WTC11 (cell line): Measurements from ENCODE around the gene INHBB. TPM values are rescaled to one million over a fixed set of nuclear protein-coding genes. Genes with fewer than 3 reads are reported as not detected.
A peak's percentile ranks its signal among the peaks of the same experiment; 100 is the strongest.

Source experiments
- ATAC-seq: fragments of 200-7000 bp; cut with Tn5 transposase; 2 replicates; pipeline ENCODE4 v1.10.0; 2021; ENCODE audit warnings: mild to moderate bottlenecking, moderate library complexity
- CTCF ChIA-PET: fragments of 300-600 bp; sonication (Branson Sonifier 250); formaldehyde crosslinking; loops from one replicate; lab custom pipeline; 2021; ENCODE audit warnings: antibody characterized with exemption; lab: Charles Lee
- POLR2A ChIA-PET: fragments of 350-600 bp; sonication (Branson Sonifier 250); formaldehyde crosslinking; loops from one replicate; lab custom pipeline; 2021; ENCODE audit warnings: antibody characterized with exemption; lab: Charles Lee
- DNase-seq: peaks from one replicate; pipeline ENCODE4 v3.0.0; 2021; ENCODE audit warnings: low spot score
- H3K27ac Mint-ChIP-seq: 2 replicates; pipeline ENCODE4 v1.8.0; 2021; ENCODE audit warnings: mixed read lengths
- H3K27me3 Mint-ChIP-seq: 2 replicates; pipeline ENCODE4 v1.8.0; 2021; ENCODE audit warnings: low read depth, mild to moderate bottlenecking, moderate library complexity, mixed read lengths
- H3K36me3 Mint-ChIP-seq: 2 replicates; pipeline ENCODE4 v1.8.0; 2021; ENCODE audit warnings: mixed read lengths
- H3K4me1 Mint-ChIP-seq: 2 replicates; pipeline ENCODE4 v1.8.0; 2022; ENCODE audit warnings: mixed read lengths
- H3K4me3 Mint-ChIP-seq: 2 replicates; pipeline ENCODE4 v1.8.0; 2021; ENCODE audit warnings: mild to moderate bottlenecking, moderate library complexity, mixed read lengths
- H3K9me3 Mint-ChIP-seq: 2 replicates; pipeline ENCODE4 v1.8.0; 2021; ENCODE audit warnings: mixed read lengths
- CBFB ChIP-seq: sonication (generic); formaldehyde crosslinking; IDR thresholded peaks from 2 replicates; pipeline ENCODE4 v1.8.1; 2022; ENCODE audit warnings: mild to moderate bottlenecking, low read depth, missing genetic modification reagents
- CREM ChIP-seq: sonication (generic); formaldehyde crosslinking; IDR thresholded peaks from 2 replicates; pipeline ENCODE4 v1.8.1; 2022; ENCODE audit warnings: mild to moderate bottlenecking, missing genetic modification reagents, moderate library complexity
- FOXP1 ChIP-seq: sonication (generic); formaldehyde crosslinking; IDR thresholded peaks from 2 replicates; pipeline ENCODE4 v1.8.0; 2022; ENCODE audit warnings: missing genetic modification reagents, mild to moderate bottlenecking, moderate library complexity, borderline replicate concordance
- HMGA2 ChIP-seq: fragments of 250-450 bp; sonication (Bioruptor Pico); IDR thresholded peaks from 2 replicates; pipeline ENCODE4 v1.4.0; 2021; ENCODE audit warnings: mild to moderate bottlenecking, moderate library complexity
- JAZF1 ChIP-seq: fragments of 250-450 bp; sonication (Bioruptor Pico); IDR thresholded peaks from 2 replicates; pipeline ENCODE4 v1.9.0; 2021; ENCODE audit warnings: moderate library complexity, mild to moderate bottlenecking, inconsistent platforms
- KAT7 ChIP-seq: sonication (generic); formaldehyde crosslinking; IDR thresholded peaks from 2 replicates; pipeline ENCODE4 v1.8.1; 2023; ENCODE audit warnings: missing genetic modification reagents, mild to moderate bottlenecking, borderline replicate concordance
- NFE2L1 ChIP-seq: sonication (generic); formaldehyde crosslinking; IDR thresholded peaks from 2 replicates; pipeline ENCODE4 v1.8.1; 2023; ENCODE audit warnings: missing genetic modification reagents
- SMAD4 ChIP-seq: sonication (generic); formaldehyde crosslinking; IDR thresholded peaks from 2 replicates; pipeline ENCODE4 v1.8.0; 2022; ENCODE audit warnings: mild to moderate bottlenecking, missing genetic modification reagents
- TEAD1 ChIP-seq: sonication (generic); formaldehyde crosslinking; IDR thresholded peaks from 2 replicates; pipeline ENCODE4 v1.8.0; 2022; ENCODE audit warnings: mild to moderate bottlenecking, missing genetic modification reagents
- TEAD4 ChIP-seq: sonication (generic); formaldehyde crosslinking; IDR thresholded peaks from 2 replicates; pipeline ENCODE4 v1.8.0; 2022; ENCODE audit warnings: mild to moderate bottlenecking, missing genetic modification reagents
- TP53 ChIP-seq: sonication (generic); formaldehyde crosslinking; IDR thresholded peaks from 2 replicates; pipeline ENCODE4 v1.8.1; 2023; ENCODE audit warnings: mild to moderate bottlenecking, missing genetic modification reagents
- ZBTB21 ChIP-seq: sonication (generic); formaldehyde crosslinking; IDR thresholded peaks from 2 replicates; pipeline ENCODE4 v1.8.1; 2023; ENCODE audit warnings: mild to moderate bottlenecking, missing genetic modification reagents, borderline replicate concordance
- ZNF263 ChIP-seq: sonication (generic); formaldehyde crosslinking; IDR thresholded peaks from 2 replicates; pipeline ENCODE4 v1.8.1; 2022; ENCODE audit warnings: low read depth, mild to moderate bottlenecking, moderate library complexity, missing genetic modification reagents
- ZNF423 ChIP-seq: fragments of 250-450 bp; sonication (Bioruptor Pico); IDR thresholded peaks from 2 replicates; pipeline ENCODE4 v2.1.2; 2022; ENCODE audit warnings: mild to moderate bottlenecking, moderate library complexity
- total RNA-seq: library from RNA; stranded (reverse); gene quantifications from 3 replicates; pipeline ENCODE4 v1.2.3, GENCODE V29; 2021
- TF ChIP-seq, protein P1 (sequence below): sonication (generic); formaldehyde crosslinking; IDR thresholded peaks from 2 replicates; pipeline ENCODE4 v1.8.0; 2022; ENCODE audit warnings: mild to moderate bottlenecking, missing genetic modification reagents
- TF ChIP-seq, protein P2 (sequence below): sonication (generic); formaldehyde crosslinking; IDR thresholded peaks from 2 replicates; pipeline ENCODE4 v1.8.1; 2022; ENCODE audit warnings: low read depth, mild to moderate bottlenecking, moderate library complexity, missing genetic modification reagents, borderline replicate concordance
- TF ChIP-seq, protein P3 (sequence below): fragments of 250-450 bp; sonication (Bioruptor Pico); IDR thresholded peaks from 2 replicates; pipeline ENCODE4 v1.9.0; 2021; ENCODE audit warnings: moderate library complexity, mild to moderate bottlenecking, inconsistent platforms, borderline replicate concordance
- TF ChIP-seq, protein P4 (sequence below): fragments of 250-450 bp; sonication (Bioruptor Pico); IDR thresholded peaks from 2 replicates; pipeline ENCODE4 v1.9.0; 2021; ENCODE audit warnings: mild to moderate bottlenecking, borderline replicate concordance

Gene INHBB
- total RNA-seq, 1 experiment from 2014 or later, result 0.26 TPM

DNA sequence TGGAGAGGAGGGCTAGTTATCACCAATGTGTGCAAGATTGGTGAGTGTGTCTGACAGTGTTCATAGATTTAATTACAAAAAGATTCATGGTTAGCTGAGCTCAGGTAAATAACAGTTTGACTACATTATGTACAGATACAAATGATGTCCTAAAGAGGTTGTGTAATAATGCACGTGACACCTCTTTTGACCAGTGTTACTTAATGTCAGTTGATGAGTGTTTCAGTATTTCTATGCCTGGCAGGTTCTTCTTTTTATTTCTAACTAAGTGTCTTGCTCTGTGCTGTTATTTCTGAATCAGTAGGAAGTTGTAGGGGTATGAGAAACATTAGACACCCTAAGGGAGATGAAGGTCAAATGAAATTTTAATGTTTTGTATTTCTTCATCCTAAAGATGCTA, 7.9 kb upstream of the INHBB start:
- no peak for ATAC-seq
- DNase-seq, result no peak
- TF ChIP-seq ZBTB21 (CRISPR knock-in tag) (no peak), ZNF423 (no peak), NFE2L1 (CRISPR knock-in tag) (no peak)
- TF ChIP-seq, all 79 proteins: peak for 0
- Mint-ChIP-seq H3K36me3 (no peaks in the 10 kb centered on the region), H3K4me3 (no peak overlapping the region), H3K4me1 (peaks cover 20% of the 10 kb centered on the region), H3K9me3 (peaks cover 10% of the 10 kb centered on the region), H3K27ac (no peak overlapping the region), H3K27me3 (peaks cover 50% of the 10 kb centered on the region)
- POLR2A ChIA-PET, result no interaction called here
- CTCF ChIA-PET, result interaction anchor here (0.8 kb wide), 1 partner anchor 55 kb away, joined by 3 read pairs; no protein-coding TSS in a partner anchor

DNA sequence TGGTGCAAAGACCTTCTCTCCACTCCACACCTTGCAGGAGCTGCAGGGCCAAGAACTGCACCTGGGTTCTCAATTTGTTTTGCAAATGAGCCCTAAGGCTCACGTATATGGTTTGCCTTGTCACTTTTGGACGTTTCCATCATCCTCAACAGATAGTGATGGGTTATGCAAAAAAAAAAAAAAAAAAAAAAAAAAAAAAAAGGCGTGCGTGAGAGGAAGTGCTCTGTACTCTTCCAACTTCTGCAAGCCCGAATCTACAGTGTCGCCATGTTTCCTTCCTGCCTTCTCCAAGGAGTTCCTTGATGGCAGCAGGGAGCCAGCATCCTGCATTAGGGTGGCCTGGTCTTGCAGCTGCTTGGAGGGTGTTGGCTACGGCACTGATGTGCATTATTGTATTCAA, 4.0 kb upstream of the INHBB start:
- Mint-ChIP-seq H3K27ac (no peak overlapping the region), H3K27me3 (peaks cover 66% of the 10 kb centered on the region), H3K4me1 (peaks cover 19% of the 10 kb centered on the region), H3K9me3 (no peaks in the 10 kb centered on the region), H3K4me3 (no peak overlapping the region), H3K36me3 (no peaks in the 10 kb centered on the region)
- DNase-seq, result no peak
- CTCF ChIA-PET, result interaction anchor here (0.6 to 4.2 kb wide), 14 partner anchors 10 to 334 kb away, joined by 3 to 66 read pairs (median 10); no protein-coding TSS in a partner anchor
- TF ChIP-seq TP53 (CRISPR knock-in tag) (no peak), TEAD1 (CRISPR knock-in tag) (no peak), SMAD4 (CRISPR knock-in tag) (no peak), ZBTB21 (CRISPR knock-in tag) (no peak), ZNF263 (CRISPR knock-in tag) (no peak), KAT7 (CRISPR knock-in tag) (no peak), FOXP1 (CRISPR knock-in tag) (no peak), JAZF1 (CRISPR knock-in tag) (no peak), CBFB (CRISPR knock-in tag) (no peak)
- TF ChIP-seq, protein P1, sequence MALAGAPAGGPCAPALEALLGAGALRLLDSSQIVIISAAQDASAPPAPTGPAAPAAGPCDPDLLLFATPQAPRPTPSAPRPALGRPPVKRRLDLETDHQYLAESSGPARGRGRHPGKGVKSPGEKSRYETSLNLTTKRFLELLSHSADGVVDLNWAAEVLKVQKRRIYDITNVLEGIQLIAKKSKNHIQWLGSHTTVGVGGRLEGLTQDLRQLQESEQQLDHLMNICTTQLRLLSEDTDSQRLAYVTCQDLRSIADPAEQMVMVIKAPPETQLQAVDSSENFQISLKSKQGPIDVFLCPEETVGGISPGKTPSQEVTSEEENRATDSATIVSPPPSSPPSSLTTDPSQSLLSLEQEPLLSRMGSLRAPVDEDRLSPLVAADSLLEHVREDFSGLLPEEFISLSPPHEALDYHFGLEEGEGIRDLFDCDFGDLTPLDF (CRISPR knock-in tag), result no peak
- TF ChIP-seq, protein P2, sequence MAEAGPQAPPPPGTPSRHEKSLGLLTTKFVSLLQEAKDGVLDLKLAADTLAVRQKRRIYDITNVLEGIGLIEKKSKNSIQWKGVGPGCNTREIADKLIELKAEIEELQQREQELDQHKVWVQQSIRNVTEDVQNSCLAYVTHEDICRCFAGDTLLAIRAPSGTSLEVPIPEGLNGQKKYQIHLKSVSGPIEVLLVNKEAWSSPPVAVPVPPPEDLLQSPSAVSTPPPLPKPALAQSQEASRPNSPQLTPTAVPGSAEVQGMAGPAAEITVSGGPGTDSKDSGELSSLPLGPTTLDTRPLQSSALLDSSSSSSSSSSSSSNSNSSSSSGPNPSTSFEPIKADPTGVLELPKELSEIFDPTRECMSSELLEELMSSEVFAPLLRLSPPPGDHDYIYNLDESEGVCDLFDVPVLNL, result no peak
- TF ChIP-seq, protein P3, sequence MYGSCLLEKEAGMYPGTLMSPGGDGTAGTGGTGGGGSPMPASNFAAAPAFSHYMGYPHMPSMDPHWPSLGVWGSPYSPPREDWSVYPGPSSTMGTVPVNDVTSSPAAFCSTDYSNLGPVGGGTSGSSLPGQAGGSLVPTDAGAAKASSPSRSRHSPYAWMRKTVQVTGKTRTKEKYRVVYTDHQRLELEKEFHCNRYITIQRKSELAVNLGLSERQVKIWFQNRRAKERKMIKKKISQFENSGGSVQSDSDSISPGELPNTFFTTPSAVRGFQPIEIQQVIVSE, result no peak
- TF ChIP-seq, protein P4, sequence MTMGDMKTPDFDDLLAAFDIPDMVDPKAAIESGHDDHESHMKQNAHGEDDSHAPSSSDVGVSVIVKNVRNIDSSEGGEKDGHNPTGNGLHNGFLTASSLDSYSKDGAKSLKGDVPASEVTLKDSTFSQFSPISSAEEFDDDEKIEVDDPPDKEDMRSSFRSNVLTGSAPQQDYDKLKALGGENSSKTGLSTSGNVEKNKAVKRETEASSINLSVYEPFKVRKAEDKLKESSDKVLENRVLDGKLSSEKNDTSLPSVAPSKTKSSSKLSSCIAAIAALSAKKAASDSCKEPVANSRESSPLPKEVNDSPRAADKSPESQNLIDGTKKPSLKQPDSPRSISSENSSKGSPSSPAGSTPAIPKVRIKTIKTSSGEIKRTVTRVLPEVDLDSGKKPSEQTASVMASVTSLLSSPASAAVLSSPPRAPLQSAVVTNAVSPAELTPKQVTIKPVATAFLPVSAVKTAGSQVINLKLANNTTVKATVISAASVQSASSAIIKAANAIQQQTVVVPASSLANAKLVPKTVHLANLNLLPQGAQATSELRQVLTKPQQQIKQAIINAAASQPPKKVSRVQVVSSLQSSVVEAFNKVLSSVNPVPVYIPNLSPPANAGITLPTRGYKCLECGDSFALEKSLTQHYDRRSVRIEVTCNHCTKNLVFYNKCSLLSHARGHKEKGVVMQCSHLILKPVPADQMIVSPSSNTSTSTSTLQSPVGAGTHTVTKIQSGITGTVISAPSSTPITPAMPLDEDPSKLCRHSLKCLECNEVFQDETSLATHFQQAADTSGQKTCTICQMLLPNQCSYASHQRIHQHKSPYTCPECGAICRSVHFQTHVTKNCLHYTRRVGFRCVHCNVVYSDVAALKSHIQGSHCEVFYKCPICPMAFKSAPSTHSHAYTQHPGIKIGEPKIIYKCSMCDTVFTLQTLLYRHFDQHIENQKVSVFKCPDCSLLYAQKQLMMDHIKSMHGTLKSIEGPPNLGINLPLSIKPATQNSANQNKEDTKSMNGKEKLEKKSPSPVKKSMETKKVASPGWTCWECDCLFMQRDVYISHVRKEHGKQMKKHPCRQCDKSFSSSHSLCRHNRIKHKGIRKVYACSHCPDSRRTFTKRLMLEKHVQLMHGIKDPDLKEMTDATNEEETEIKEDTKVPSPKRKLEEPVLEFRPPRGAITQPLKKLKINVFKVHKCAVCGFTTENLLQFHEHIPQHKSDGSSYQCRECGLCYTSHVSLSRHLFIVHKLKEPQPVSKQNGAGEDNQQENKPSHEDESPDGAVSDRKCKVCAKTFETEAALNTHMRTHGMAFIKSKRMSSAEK (CRISPR knock-in tag), result no peak
- no peak for ATAC-seq
- POLR2A ChIA-PET, result no interaction called here

DNA sequence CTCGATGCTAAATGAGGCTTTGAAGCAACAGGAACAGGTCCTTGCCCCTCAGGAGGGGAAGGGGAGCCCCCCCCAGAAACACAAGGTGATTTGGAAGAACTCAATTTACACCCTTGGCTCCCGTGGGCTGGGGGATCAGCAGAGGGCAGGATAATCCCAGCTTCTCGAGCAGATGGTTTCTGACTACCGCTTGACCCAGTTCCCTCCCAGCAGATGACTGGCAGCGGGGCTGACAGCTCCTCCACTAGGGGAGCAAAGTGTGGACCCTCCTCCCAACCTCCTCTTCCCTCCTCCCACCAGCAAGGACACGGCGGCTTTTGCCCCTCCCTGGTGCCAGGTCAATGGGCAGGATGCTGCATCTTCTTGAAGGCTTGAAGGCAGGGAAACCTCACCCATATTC, 3.5 kb upstream of the INHBB start:
- no peak overlapping the region for H3K4me3 Mint-ChIP-seq
- no peak for ATAC-seq

More for the DNA sequence above, 3.5 kb upstream of the INHBB start:
- no peaks in the 10 kb centered on the region for H3K9me3 Mint-ChIP-seq
- ChIA-PET CTCF (interaction anchor here (0.8 to 4.2 kb wide), 23 partner anchors 10 to 339 kb away, joined by 3 to 66 read pairs (median 7); no protein-coding TSS in a partner anchor), POLR2A (interaction anchor here (0.9 to 1.3 kb wide), 4 partner anchors 90 to 124 kb away, joined by 3 to 6 read pairs (median 4); partner anchors contain the start of gene RALB)
- H3K27ac Mint-ChIP-seq, result no peak overlapping the region
- no peaks in the 10 kb centered on the region for H3K36me3 Mint-ChIP-seq
- DNase-seq, result no peak
- no peak for TF ChIP-seq HMGA2
- no peak for TF ChIP-seq TEAD4
- no peak for TF ChIP-seq CREM (CRISPR knock-in tag)
- TF ChIP-seq ZNF263 (CRISPR knock-in tag), result peak; percentile 75
- H3K4me1 Mint-ChIP-seq, result peaks cover 24% of the 10 kb centered on the region
- H3K27me3 Mint-ChIP-seq, result peaks cover 68% of the 10 kb centered on the region
